ENCODE results near the gene BRMS1. TPM values are rescaled to one million over a fixed set of nuclear protein-coding genes. Genes with fewer than 3 reads are reported as not detected.

Gene BRMS1
- total RNA-seq, 5 donors from 2014 or later (not counting 1 experiment from before 2014, with no cell fraction given) = 42.9 to 58.8 (median 54.8) TPM

DNA sequence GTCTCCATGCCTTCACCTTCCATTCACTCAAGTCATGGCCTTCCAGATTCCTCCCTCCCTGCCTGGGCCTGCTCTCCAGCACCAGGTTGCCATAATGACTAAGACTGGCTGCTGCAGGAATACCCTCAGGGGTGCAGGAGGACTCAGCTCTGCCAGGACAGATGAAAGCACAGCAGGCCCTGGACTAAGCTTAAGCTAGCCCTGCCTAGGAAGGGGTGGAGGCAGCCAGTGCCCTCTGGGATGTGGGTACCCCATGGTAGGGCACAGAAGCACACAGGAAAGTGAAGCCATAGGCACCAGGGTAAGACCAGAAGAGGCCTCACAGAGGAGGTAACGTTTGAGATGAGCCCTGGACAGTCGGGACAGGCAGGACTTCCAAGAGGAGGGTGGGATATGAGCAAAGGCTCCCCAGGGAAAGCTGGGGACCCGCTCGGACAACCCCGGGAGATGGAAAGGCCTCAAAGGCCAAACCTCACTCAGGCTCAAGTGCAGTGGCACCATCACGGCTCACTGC lies 5.7 kb downstream of the BRMS1 start:
- H3K9me3 Mint-ChIP-seq = no peaks in the 10 kb centered on the region
- 95% methylated on average over 4 of the region's 6 CpGs for whole genome bisulfite sequencing (ENCODE audit: insufficient coverage)
- ChIA-PET CTCF (no interaction called here), POLR2A (no interaction called here)
- ATAC-seq (replicated peaks in 1 of 4) (no peak), DNase-seq (no peak)
- H3K27ac ChIP-seq (ENCODE audit: low read length) = no peak overlapping the region
- peaks cover 0 to 5% of the 10 kb centered on the region in 2 experiments for H3K27me3 ChIP-seq (replicated peaks in 1 of 2; ENCODE audit: control insufficient read depth in 2 of 2, extremely low read depth in 1 of 2, insufficient read depth in 2 of 2, low read length in 1 of 2)
- H3K36me3 Mint-ChIP-seq = peaks cover 23% of the 10 kb centered on the region
- no peaks in the 10 kb centered on the region for H3K27me3 Mint-ChIP-seq
- H3K27ac Mint-ChIP-seq = no peak overlapping the region
- peaks cover 30 to 46% of the 10 kb centered on the region in 2 donors for H3K36me3 ChIP-seq (ENCODE audit: control insufficient read depth in 2 of 2, extremely low read depth in 1 of 2, insufficient read depth in 1 of 2, low read length in 1 of 2)
- H3K4me1 Mint-ChIP-seq = peaks cover 26 to 43% (median 43%) of the 10 kb centered on the region in 3 donors
- no peak overlapping the region for H3K4me3 ChIP-seq (ENCODE audit: control insufficient read depth in 1 of 2, extremely low read depth in 1 of 2, low read length in 1 of 2)
- H3K9me3 ChIP-seq = no peaks in the 10 kb centered on the region
- H3K4me3 Mint-ChIP-seq = no peak overlapping the region
- peaks cover 9 to 39% of the 10 kb centered on the region in 2 experiments for H3K4me1 ChIP-seq (ENCODE audit: control insufficient read depth in 1 of 2, extremely low read depth in 1 of 2, insufficient read depth in 2 of 2, low read length in 2 of 2)

DNA sequence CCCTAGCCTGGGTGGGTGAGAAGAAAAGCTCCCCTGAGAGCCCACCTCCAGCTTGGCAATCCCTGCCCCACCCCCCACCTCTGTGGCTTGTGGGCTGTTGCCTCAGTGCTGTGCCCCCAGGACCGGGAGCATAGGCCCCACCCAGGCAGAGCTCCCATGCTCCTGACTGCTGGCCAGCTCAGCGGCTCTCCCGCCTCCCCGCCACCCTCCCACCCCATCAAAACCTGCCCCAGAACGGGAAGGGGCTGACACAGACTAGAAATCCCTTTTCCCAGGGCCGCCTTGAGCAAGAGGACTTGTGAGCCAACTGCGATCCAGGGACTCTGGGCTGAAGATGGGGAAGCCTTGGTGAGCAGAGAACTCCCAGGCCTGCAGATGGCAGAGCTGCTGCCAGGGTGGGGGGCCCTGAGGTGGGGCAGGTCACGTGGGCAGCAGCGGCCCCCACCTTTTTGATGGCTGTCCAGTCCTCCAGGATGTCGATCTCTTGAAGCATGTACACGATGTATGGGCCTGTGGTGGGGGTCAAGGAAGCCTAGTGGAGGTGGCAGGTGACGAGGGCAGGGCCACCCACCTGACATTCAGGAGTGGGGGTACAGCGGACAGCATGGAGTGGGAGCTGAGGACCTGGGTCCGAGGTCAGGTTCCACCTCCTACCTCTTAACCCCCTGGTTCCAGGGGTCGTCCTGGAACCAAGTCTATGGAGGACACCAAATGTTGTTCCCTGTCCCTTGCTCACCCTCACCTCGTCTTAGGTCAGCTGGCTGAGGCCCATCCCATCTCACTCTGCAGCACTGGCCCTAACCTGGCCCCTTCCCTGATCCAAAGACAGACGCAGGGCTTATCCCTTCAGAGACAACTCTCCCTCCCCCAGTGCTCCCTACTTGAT lies 6.4 kb downstream of the BRMS1 start:
- WGBS (ENCODE audit: insufficient coverage) = 91% methylated on average over 9 of the region's 17 CpGs
- H3K9me3 Mint-ChIP-seq = no peaks in the 10 kb centered on the region
- Histone ChIP-seq H3K27ac (ENCODE audit: low read length) (no peak overlapping the region), H3K36me3 (ENCODE audit: control insufficient read depth in 2 of 2, extremely low read depth in 1 of 2, insufficient read depth in 1 of 2, low read length in 1 of 2) (peaks cover 30 to 46% of the 10 kb centered on the region in 2 donors), H3K9me3 (no peaks in the 10 kb centered on the region), H3K27me3 (replicated peaks in 1 of 2; ENCODE audit: control insufficient read depth in 2 of 2, extremely low read depth in 1 of 2, insufficient read depth in 2 of 2, low read length in 1 of 2) (peaks cover 0 to 7% of the 10 kb centered on the region in 2 experiments), H3K4me1 (ENCODE audit: control insufficient read depth in 1 of 2, extremely low read depth in 1 of 2, insufficient read depth in 2 of 2, low read length in 2 of 2) (peaks cover 2 to 32% of the 10 kb centered on the region in 2 experiments), H3K4me3 (ENCODE audit: control insufficient read depth in 1 of 2, extremely low read depth in 1 of 2, low read length in 1 of 2) (no peak overlapping the region)
- DNase-seq = no peak
- no peak overlapping the region for H3K27ac Mint-ChIP-seq
- peak overlapping the region in 1 of 3 donors; percentile 9 for H3K4me3 Mint-ChIP-seq
- POLR2A ChIA-PET = no interaction called here
- CTCF ChIA-PET = interaction anchor here in 1 of 2 donors (0.5 kb wide), 1 partner anchor 46 kb away, joined by 5 read pairs; no protein-coding TSS in a partner anchor
- no peaks in the 10 kb centered on the region for H3K27me3 Mint-ChIP-seq
- peaks cover 20 to 37% (median 36%) of the 10 kb centered on the region in 3 donors for H3K4me1 Mint-ChIP-seq
- peaks cover 23% of the 10 kb centered on the region for H3K36me3 Mint-ChIP-seq
- no peak for ATAC-seq (replicated peaks in 1 of 4)

DNA sequence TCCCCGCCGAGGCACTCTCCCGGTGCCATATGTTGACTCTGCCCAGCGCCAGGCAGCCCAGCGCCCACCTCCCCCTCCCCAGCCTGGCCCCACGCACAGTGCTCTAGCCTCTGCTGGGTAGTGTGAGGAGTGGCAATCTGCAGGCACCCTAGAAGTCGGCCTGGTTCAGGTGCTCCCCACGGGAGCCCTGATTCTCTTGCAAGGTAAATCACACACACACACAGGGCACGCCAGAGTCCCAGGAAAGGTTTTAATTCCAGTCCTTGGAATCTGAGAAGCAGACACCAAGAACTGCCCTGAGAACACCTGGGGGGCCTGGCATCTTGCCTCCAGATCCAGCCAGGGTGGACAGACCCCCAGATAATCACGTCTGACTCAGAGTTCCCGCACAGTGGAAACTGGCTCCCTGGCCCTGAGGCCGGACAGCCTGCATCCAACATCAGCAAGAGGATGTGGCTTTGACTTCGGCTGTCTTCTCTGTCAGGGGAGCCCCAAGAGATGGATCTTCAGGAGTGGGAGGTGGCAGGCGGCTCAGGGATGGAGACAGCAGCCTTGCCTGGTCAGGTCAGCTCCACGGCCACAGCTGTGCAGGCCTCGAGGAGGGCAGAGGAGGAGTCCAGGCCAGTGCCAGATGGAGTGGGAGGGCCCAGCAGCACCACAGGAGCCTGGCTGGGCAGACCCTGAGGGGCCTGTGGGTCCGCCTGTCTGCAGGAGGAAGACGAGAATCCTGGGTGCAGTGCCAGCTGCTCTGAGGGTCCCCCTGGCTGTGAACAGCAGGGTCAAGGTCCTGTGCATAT lies 7.6 kb downstream of the BRMS1 start:
- no peak overlapping the region for H3K27ac ChIP-seq (ENCODE audit: low read length)
- Mint-ChIP-seq H3K9me3 (no peaks in the 10 kb centered on the region), H3K4me3 (peak overlapping the region; percentile 24 to 88 (median 86)), H3K36me3 (peaks cover 15% of the 10 kb centered on the region), H3K4me1 (peaks cover 10 to 27% (median 27%) of the 10 kb centered on the region in 3 donors), H3K27me3 (no peaks in the 10 kb centered on the region), H3K27ac (peak overlapping the region in 1 of 2 donors; percentile 52)
- peaks cover 2 to 29% of the 10 kb centered on the region in 2 experiments for H3K4me1 ChIP-seq (ENCODE audit: control insufficient read depth in 1 of 2, extremely low read depth in 1 of 2, insufficient read depth in 2 of 2, low read length in 2 of 2)
- DNase-seq = no peak
- ChIA-PET CTCF (interaction anchor here in 1 of 2 donors (0.5 to 1.0 kb wide), 2 partner anchors 25 to 48 kb away, joined by 5 read pairs; no protein-coding TSS in a partner anchor), POLR2A (no interaction called here)
- H3K27me3 ChIP-seq (replicated peaks in 1 of 2; ENCODE audit: control insufficient read depth in 2 of 2, extremely low read depth in 1 of 2, insufficient read depth in 2 of 2, low read length in 1 of 2) = peaks cover 0 to 10% of the 10 kb centered on the region in 2 experiments
- H3K36me3 ChIP-seq (ENCODE audit: control insufficient read depth in 2 of 2, extremely low read depth in 1 of 2, insufficient read depth in 1 of 2, low read length in 1 of 2) = peaks cover 30 to 39% of the 10 kb centered on the region in 2 donors
- ATAC-seq (replicated peaks in 1 of 4) = no peak
- 90% methylated on average over 7 of the region's 18 CpGs for WGBS (ENCODE audit: insufficient coverage)
- no peaks in the 10 kb centered on the region for H3K9me3 ChIP-seq
- H3K4me3 ChIP-seq (ENCODE audit: control insufficient read depth in 1 of 2, extremely low read depth in 1 of 2, low read length in 1 of 2) = no peak overlapping the region

DNA sequence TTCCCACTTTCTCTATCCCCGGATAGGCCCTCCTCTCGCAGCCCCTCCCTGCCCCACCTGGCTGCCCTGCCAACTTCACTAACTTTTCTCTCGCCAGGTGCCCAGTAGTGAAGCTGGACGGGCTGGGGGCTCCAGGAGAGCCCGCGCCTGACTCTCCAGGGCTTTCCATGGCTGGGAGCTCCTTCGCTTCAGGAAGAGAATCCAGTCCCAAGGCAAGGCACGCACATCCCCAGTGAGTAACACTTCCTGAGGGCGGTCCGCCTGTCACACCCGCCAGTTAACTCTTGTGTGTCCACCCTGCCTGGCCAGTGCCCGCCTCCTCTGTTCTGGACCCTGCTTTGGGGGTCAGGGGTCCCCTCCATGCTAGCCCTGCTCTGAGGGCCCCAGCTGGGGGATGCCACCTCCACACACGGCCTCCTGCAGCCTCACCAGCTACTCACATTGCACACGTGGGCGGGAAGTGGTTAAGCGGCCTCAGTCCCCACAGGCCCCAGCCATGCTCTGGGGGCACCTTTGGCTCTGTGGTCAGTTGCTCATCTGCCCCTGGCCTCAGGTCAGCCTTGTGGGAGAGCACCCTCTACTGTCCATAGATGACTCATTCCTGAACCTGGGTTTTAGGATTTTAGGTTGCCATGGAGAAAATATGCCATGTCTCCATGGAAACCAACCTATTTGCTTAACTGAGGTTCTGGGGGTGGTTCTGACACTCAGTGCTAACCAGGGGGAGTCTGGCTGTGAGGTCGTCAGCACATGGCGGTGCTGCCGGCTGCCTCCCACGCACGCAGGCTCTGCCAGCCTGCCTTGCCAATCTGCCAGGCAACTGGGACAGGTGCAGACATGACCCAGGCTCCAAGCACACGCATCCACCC lies 8.4 kb downstream of the BRMS1 start, which contains the start of gene RIN1:
Gene RIN1, minus strand, starts transcription at position 201 of the 869 bp plus-strand sequence. Its CDS starts 32 bp downstream, at position 169.
- no peaks in the 10 kb centered on the region for H3K27me3 Mint-ChIP-seq
- H3K36me3 ChIP-seq (ENCODE audit: control insufficient read depth in 2 of 2, extremely low read depth in 1 of 2, insufficient read depth in 1 of 2, low read length in 1 of 2) = peaks cover 25 to 33% of the 10 kb centered on the region in 2 donors
- ChIA-PET CTCF (interaction anchor here in 1 of 2 donors (0.5 to 1.0 kb wide), 3 partner anchors 24 to 567 kb away, joined by 3 to 7 read pairs (median 5); no protein-coding TSS in a partner anchor), POLR2A (no interaction called here)
- peak within 1 kb of the TSS; percentile 57 to 87 for H3K27ac Mint-ChIP-seq
- H3K4me1 Mint-ChIP-seq = peaks cover 10 to 25% (median 23%) of the 10 kb centered on the region in 3 donors
- peak within 1 kb of the TSS; percentile 52 to 55 for H3K4me3 ChIP-seq (ENCODE audit: control insufficient read depth in 1 of 2, extremely low read depth in 1 of 2, low read length in 1 of 2)
- ATAC-seq (replicated peaks in 1 of 4) (peak; percentile 56 to 77 (median 64)), DNase-seq (peak in 27 of 35 experiments; percentile 24 to 67 (median 42))
- H3K27me3 ChIP-seq (replicated peaks in 1 of 2; ENCODE audit: control insufficient read depth in 2 of 2, extremely low read depth in 1 of 2, insufficient read depth in 2 of 2, low read length in 1 of 2) = peaks cover 0 to 10% of the 10 kb centered on the region in 2 experiments
- no peaks in the 10 kb centered on the region for H3K9me3 Mint-ChIP-seq
- 13% methylated on average over 15 of the region's 22 CpGs for WGBS (ENCODE audit: insufficient coverage)
- peaks cover 8% of the 10 kb centered on the region for H3K36me3 Mint-ChIP-seq
- no peaks in the 10 kb centered on the region for H3K9me3 ChIP-seq
- peak within 1 kb of the TSS; percentile 41 for H3K27ac ChIP-seq (ENCODE audit: low read length)
- peaks cover 2 to 29% of the 10 kb centered on the region in 2 experiments for H3K4me1 ChIP-seq (ENCODE audit: control insufficient read depth in 1 of 2, extremely low read depth in 1 of 2, insufficient read depth in 2 of 2, low read length in 2 of 2)
- peak within 1 kb of the TSS; percentile 86 to 89 (median 88) for H3K4me3 Mint-ChIP-seq

DNA sequence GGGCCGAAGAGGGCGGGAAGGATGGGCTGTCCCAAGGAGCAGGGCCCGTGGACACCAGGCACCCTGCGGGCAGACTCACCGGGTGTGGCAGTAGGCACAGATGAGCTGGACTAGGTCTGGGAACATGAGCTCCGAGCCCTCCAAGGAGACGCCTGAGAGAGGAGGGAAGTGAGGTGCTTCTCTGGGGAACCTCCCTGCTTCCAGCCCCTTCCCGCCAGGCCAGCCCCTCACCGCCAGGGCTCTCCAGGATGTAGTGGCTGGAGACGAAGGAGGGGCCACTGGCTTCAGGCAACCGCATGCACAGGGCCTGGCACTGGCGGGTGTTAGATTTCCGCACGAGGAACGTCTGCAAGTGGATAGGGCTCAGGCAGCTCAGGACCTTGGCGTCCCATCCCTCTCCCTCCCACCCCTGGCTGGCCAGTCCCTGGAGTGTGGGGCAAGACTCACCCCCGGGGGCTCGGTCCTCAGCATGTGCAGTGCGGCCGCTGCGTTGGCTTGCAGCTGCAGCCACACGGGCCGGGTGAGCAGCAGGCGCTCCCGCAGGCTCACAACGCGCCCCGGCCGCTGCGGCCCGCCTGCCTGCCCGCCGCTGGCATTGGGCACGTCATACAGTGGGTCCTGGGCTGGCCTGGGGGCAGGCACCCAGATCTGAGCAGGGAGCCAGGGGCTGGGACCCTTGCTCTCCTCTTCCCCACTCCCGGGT lies 9.2 kb downstream of the BRMS1 start:
- 43% methylated on average over 27 of the region's 35 CpGs for WGBS (ENCODE audit: insufficient coverage)
- POLR2A ChIA-PET = no interaction called here
- Histone ChIP-seq H3K27me3 (replicated peaks in 1 of 2; ENCODE audit: control insufficient read depth in 2 of 2, extremely low read depth in 1 of 2, insufficient read depth in 2 of 2, low read length in 1 of 2) (peaks cover 0 to 10% of the 10 kb centered on the region in 2 experiments), H3K9me3 (no peaks in the 10 kb centered on the region), H3K36me3 (ENCODE audit: control insufficient read depth in 2 of 2, extremely low read depth in 1 of 2, insufficient read depth in 1 of 2, low read length in 1 of 2) (peaks cover 18 to 25% of the 10 kb centered on the region in 2 donors), H3K4me1 (ENCODE audit: control insufficient read depth in 1 of 2, extremely low read depth in 1 of 2, insufficient read depth in 2 of 2, low read length in 2 of 2) (peaks cover 2 to 29% of the 10 kb centered on the region in 2 experiments), H3K27ac (ENCODE audit: low read length) (no peak overlapping the region), H3K4me3 (ENCODE audit: control insufficient read depth in 1 of 2, extremely low read depth in 1 of 2, low read length in 1 of 2) (peak overlapping the region; percentile 52 to 55)
- peak overlapping the region in 1 of 2 donors; percentile 87 for H3K27ac Mint-ChIP-seq
- no peaks in the 10 kb centered on the region for H3K9me3 Mint-ChIP-seq
- H3K4me1 Mint-ChIP-seq = peaks cover 10 to 25% (median 23%) of the 10 kb centered on the region in 3 donors
- ATAC-seq (replicated peaks in 1 of 4) = peak; percentile 17 to 35 (median 26)
- DNase-seq = no peak
- CTCF ChIA-PET = interaction anchor here in 1 of 2 donors (0.5 to 1.0 kb wide), 3 partner anchors 23 to 566 kb away, joined by 3 to 7 read pairs (median 5); no protein-coding TSS in a partner anchor
- no peaks in the 10 kb centered on the region for H3K27me3 Mint-ChIP-seq
- H3K36me3 Mint-ChIP-seq = peaks cover 4% of the 10 kb centered on the region
- peak overlapping the region; percentile 86 to 89 (median 88) for H3K4me3 Mint-ChIP-seq

All from T-cell (primary cell).